Measurements from ENCODE around the gene CLMP.

DNA sequence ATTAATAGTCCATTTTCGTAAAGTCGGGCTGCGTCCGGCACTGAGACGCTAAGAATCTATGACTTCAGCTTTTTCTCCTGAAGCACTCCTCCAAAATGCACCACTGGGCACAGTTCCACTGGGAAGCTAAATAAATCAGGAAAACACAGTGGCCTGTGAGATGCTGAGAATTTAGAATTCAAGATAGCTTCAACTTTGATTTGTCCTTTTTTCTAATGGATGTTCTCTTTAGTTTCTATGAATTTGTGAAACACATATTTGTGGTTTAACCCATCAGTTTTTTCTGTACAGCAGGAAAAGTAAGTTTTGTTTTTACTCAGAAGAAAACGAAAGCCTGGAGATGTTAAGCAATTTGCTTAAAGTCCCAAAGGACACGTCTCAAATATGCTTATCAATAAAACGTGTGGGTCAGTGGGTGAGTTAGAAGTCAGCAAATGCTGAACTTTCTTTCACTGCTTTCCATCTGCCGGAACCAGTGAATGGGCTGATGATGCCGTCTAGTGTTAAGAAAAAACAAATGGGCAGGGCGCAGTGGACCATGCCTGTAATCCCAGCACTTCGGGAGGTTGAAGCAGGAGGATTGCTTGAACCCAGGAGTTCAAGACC is 40.7 kb upstream of the CLMP start:
- TF ChIP-seq EZH2 (IDR thresholded peaks at IDR 0.05; ENCODE audit: borderline replicate concordance, insufficient read depth, low read depth, low read length, poor library complexity, severe bottlenecking) (no peak), CTCF (IDR thresholded peaks at IDR 0.05) (no peak)

All from B cell (primary cell).